Activated CD4-positive, alpha-beta T cell treated with anti-CD3 and anti-CD28 coated beads for 36 hours (primary cell): Measurements from ENCODE around the gene TPH1. TPM values are rescaled to one million over a fixed set of nuclear protein-coding genes. Genes with fewer than 3 reads are reported as not detected.

ENCODE experiments used
- ATAC-seq: fragments of 200-7000 bp; cut with Tn5 transposase; one replicate; pipeline ENCODE4 v1.10.0; 2021; ENCODE audit warnings: mild to moderate bottlenecking, moderate library complexity
- CTCF ChIA-PET: fragments of 350-600 bp; sonication (Branson Sonifier 250); formaldehyde crosslinking; loops from one replicate; lab custom pipeline; 2021; ENCODE audit warnings: antibody characterized with exemption; lab: Charles Lee
- POLR2A ChIA-PET: fragments of 350-600 bp; sonication (Branson Sonifier 250); formaldehyde crosslinking; loops from one replicate; lab custom pipeline; 2021; ENCODE audit warnings: antibody characterized with exemption, inconsistent platforms; lab: Charles Lee
- DNase-seq: peaks from one replicate; pipeline ENCODE4 v3.0.0-alpha.2; 2020
- H3K27ac Mint-ChIP-seq: one replicate; pipeline ENCODE4 v1.8.0; 2021; ENCODE audit warnings: mixed read lengths
- H3K27me3 Mint-ChIP-seq: one replicate; pipeline ENCODE4 v1.8.0; 2021; ENCODE audit warnings: mixed read lengths
- H3K36me3 Mint-ChIP-seq: one replicate; pipeline ENCODE4 v1.8.0; 2021; ENCODE audit warnings: low read depth, mixed read lengths
- H3K4me1 Mint-ChIP-seq: one replicate; pipeline ENCODE4 v1.8.0; 2021; ENCODE audit warnings: mixed read lengths
- H3K4me3 Mint-ChIP-seq: one replicate; pipeline ENCODE4 v1.8.0; 2021; ENCODE audit warnings: mild to moderate bottlenecking, moderate library complexity, mixed read lengths
- H3K9me3 Mint-ChIP-seq: one replicate; pipeline ENCODE4 v1.8.0; 2021; ENCODE audit warnings: low read depth, mixed read lengths
- intact Hi-C, 2 experiments: fragments of 100-400 bp; cut with DNase I in 1 of 2; cut with micrococcal nuclease in 1 of 2; formaldehyde crosslinking; loops; one replicate each; pipeline versions ENCODE4 v1.14.2 to v1.15.1; 2022 to 2024; cut with DNase I, micrococcal nuclease
- total RNA-seq, 2 experiments: library from RNA; stranded (reverse); gene quantifications; one replicate each; pipeline ENCODE4 v1.2.3, GENCODE V29; 2021

TPH1 gene
- total RNA-seq, 2 experiments from 2014 or later = 0.18 to 0.23 TPM

- Mint-ChIP-seq H3K4me3 (no peak overlapping the region), H3K27ac (no peak overlapping the region), H3K9me3 (no peaks in the 10 kb centered on the region), H3K4me1 (no peaks in the 10 kb centered on the region), H3K36me3 (peaks cover 2% of the 10 kb centered on the region), H3K27me3 (no peaks in the 10 kb centered on the region)
- no peak for ATAC-seq
- POLR2A ChIA-PET = no interaction called here
- DNase-seq = no peak
- intact Hi-C loops = no loop called here
- CTCF ChIA-PET = interaction anchor here (0.6 kb wide), 1 partner anchor 199 kb away, joined by 3 read pairs; the partner anchor contains the start of gene SAA1
Measured at GRCh38 chr11:18066626-18067025, 20.6 kb upstream of the TPH1 start.

DNA sequence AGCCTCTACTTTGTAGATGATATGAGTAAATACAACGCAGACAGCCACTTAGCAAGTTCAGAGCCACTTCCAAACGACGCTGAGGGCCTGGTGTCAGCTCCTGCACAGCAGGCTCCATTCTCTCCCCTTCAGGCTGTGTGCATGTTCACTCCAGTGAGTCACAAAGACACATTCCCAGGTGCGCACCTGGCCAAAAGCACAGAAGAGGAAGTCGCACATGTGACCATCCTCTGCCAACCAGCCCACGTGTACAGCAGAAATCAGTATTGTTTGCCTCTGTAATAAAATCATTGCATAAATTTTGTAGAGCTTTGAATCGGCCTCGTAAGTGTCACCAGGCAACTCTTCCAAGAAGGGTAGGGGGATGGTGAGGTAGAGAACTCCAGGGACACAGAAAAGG is 19.5 kb upstream of the TPH1 start:
- intact Hi-C loops = no loop called here
- Mint-ChIP-seq H3K27me3 (no peaks in the 10 kb centered on the region), H3K36me3 (peaks cover 2% of the 10 kb centered on the region), H3K9me3 (no peaks in the 10 kb centered on the region), H3K27ac (no peak overlapping the region), H3K4me1 (no peaks in the 10 kb centered on the region), H3K4me3 (no peak overlapping the region)
- ATAC-seq (no peak), DNase-seq (no peak)
- POLR2A ChIA-PET = no interaction called here
- CTCF ChIA-PET = no interaction called here

GRCh38 chr11:18064450-18065054 is 18.5 kb upstream of the TPH1 start:
- DNase-seq (no peak), ATAC-seq (no peak)
- Mint-ChIP-seq H3K36me3 (peaks cover 2% of the 10 kb centered on the region), H3K27ac (no peak overlapping the region), H3K4me1 (no peaks in the 10 kb centered on the region), H3K27me3 (no peaks in the 10 kb centered on the region), H3K4me3 (no peak overlapping the region), H3K9me3 (no peaks in the 10 kb centered on the region)
- ChIA-PET CTCF (no interaction called here), POLR2A (no interaction called here)
- intact Hi-C loops = no loop called here

DNA sequence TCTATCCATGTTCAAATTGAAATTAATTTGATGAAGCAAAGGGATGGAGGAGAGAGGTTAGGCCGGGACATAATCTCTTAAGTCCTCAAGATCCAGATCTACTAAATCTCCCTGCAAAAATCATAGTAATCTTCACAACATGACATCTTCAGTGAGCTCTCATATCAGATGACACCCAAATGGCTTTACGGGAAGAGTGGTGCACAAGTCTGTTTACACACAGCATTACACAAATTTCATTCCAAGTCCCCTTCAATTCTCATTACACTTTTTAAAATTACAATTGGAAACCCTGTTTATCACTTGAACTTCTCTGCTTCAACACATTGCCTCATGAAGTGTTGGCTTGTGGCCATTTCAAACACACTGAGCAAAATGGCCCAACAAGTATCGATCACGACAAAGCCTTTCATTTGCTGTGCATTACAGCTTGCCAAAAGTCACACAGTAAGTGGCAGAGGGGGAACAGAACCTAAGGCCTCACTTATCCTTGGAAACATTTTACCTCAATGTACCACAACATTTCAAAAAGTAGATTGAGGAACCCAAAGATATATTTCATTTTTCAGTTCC is 17.9 kb upstream of the TPH1 start:
- POLR2A ChIA-PET = no interaction called here

DNA sequence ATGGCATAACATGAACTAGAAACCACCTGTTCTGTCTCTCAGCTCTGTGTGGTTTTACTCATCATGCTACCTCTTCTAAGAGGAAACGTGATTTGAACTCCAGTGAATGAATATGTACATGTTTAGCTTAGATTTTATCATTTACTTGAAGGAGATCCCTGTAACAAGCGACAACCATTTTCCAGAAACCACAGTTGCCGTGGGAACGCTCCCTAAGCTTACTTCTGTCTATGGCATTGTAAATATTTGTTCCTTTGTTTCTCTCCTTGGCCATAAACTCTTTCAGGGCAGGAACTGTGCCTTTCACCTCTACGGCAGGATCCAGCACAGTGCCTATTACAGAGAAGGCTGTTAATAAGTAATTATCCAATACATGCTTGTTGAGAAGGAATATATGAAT is 17.1 kb upstream of the TPH1 start:
- intact Hi-C loops = no loop called here
- CTCF ChIA-PET = interaction anchor here (1.0 kb wide), 1 partner anchor 52 kb away, joined by 3 read pairs; no protein-coding TSS in a partner anchor
- H3K36me3 Mint-ChIP-seq = no peaks in the 10 kb centered on the region
- H3K9me3 Mint-ChIP-seq = no peaks in the 10 kb centered on the region
- ATAC-seq (no peak), DNase-seq (no peak)
- H3K4me1 Mint-ChIP-seq = no peaks in the 10 kb centered on the region
- POLR2A ChIA-PET = no interaction called here
- no peaks in the 10 kb centered on the region for H3K27me3 Mint-ChIP-seq
- no peak overlapping the region for H3K27ac Mint-ChIP-seq
- no peak overlapping the region for H3K4me3 Mint-ChIP-seq

More for the DNA sequence above, 17.9 kb upstream of the TPH1 start:
- ATAC-seq (no peak), DNase-seq (no peak)
- H3K4me3 Mint-ChIP-seq = no peak overlapping the region
- H3K9me3 Mint-ChIP-seq = no peaks in the 10 kb centered on the region
- no peak overlapping the region for H3K27ac Mint-ChIP-seq
- H3K27me3 Mint-ChIP-seq = no peaks in the 10 kb centered on the region
- CTCF ChIA-PET = no interaction called here
- no peaks in the 10 kb centered on the region for H3K4me1 Mint-ChIP-seq
- H3K36me3 Mint-ChIP-seq = peaks cover under 1% of the 10 kb centered on the region
- intact Hi-C loops = no loop called here

GRCh38 chr11:18061351-18061750 is 15.3 kb upstream of the TPH1 start:
- ATAC-seq = no peak
- Mint-ChIP-seq H3K4me3 (no peak overlapping the region), H3K27ac (no peak overlapping the region), H3K9me3 (no peaks in the 10 kb centered on the region), H3K4me1 (no peaks in the 10 kb centered on the region), H3K36me3 (no peaks in the 10 kb centered on the region), H3K27me3 (no peaks in the 10 kb centered on the region)
- intact Hi-C loops = no loop called here
- POLR2A ChIA-PET = no interaction called here
- CTCF ChIA-PET = no interaction called here
- DNase-seq = no peak

GRCh38 chr11:18056561-18057181 is 10.6 kb upstream of the TPH1 start:
- ATAC-seq (no peak), DNase-seq (no peak)
- intact Hi-C loops = no loop called here
- ChIA-PET POLR2A (no interaction called here), CTCF (interaction anchor here (0.9 kb wide), 1 partner anchor 35 kb away, joined by 4 read pairs; no protein-coding TSS in a partner anchor)
- Mint-ChIP-seq H3K4me1 (no peaks in the 10 kb centered on the region), H3K27ac (no peak overlapping the region), H3K36me3 (no peaks in the 10 kb centered on the region), H3K9me3 (no peaks in the 10 kb centered on the region), H3K4me3 (no peak overlapping the region), H3K27me3 (no peaks in the 10 kb centered on the region)

- intact Hi-C loops = no loop called here
- no peaks in the 10 kb centered on the region for H3K9me3 Mint-ChIP-seq
- H3K4me3 Mint-ChIP-seq = no peak overlapping the region
- no peaks in the 10 kb centered on the region for H3K27me3 Mint-ChIP-seq
- CTCF ChIA-PET = no interaction called here
- H3K36me3 Mint-ChIP-seq = no peaks in the 10 kb centered on the region
- H3K4me1 Mint-ChIP-seq = no peaks in the 10 kb centered on the region
- POLR2A ChIA-PET = no interaction called here
- H3K27ac Mint-ChIP-seq = no peak overlapping the region
- no peak for DNase-seq
- peak; percentile 53 for ATAC-seq
Measured at GRCh38 chr11:18054511-18055103, 8.5 kb upstream of the TPH1 start.

- H3K27ac Mint-ChIP-seq = no peak overlapping the region
- H3K9me3 Mint-ChIP-seq = peaks cover 2% of the 10 kb centered on the region
- DNase-seq (no peak), ATAC-seq (no peak)
- ChIA-PET POLR2A (no interaction called here), CTCF (no interaction called here)
- peaks cover 24% of the 10 kb centered on the region for H3K27me3 Mint-ChIP-seq
- intact Hi-C loops = no loop called here
- H3K4me1 Mint-ChIP-seq = no peaks in the 10 kb centered on the region
- no peak overlapping the region for H3K4me3 Mint-ChIP-seq
- H3K36me3 Mint-ChIP-seq = peaks cover 1% of the 10 kb centered on the region
Measured at GRCh38 chr11:18050848-18051247, 4.8 kb upstream of the TPH1 start.

DNA sequence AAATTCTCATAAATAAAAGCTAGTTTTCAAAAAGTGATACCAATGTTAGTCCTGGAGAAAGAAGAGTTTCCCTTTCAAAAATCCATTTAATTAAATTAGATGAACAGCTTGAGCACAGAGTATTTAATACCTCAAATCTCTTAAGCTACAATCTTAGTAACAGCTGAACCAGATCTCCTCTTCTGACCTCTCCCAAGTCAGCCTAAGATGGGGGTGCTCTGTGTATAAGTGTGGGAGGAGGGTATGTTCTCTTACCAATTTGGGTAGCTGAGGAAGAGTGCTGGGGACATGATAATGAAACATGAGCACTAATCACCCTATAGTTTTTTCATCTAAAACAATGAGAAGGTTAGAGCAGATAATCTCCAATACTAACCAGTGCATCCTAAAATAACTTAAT is 9.6 kb downstream of the TPH1 start:
- Mint-ChIP-seq H3K9me3 (no peaks in the 10 kb centered on the region), H3K4me3 (no peak overlapping the region), H3K36me3 (no peaks in the 10 kb centered on the region), H3K4me1 (no peaks in the 10 kb centered on the region), H3K27ac (no peak overlapping the region), H3K27me3 (no peaks in the 10 kb centered on the region)
- ChIA-PET POLR2A (no interaction called here), CTCF (interaction anchor here (0.8 kb wide), 1 partner anchor 61 kb away, joined by 3 read pairs; no protein-coding TSS in a partner anchor)
- DNase-seq (no peak), ATAC-seq (no peak)
- intact Hi-C loops = no loop called here

DNA sequence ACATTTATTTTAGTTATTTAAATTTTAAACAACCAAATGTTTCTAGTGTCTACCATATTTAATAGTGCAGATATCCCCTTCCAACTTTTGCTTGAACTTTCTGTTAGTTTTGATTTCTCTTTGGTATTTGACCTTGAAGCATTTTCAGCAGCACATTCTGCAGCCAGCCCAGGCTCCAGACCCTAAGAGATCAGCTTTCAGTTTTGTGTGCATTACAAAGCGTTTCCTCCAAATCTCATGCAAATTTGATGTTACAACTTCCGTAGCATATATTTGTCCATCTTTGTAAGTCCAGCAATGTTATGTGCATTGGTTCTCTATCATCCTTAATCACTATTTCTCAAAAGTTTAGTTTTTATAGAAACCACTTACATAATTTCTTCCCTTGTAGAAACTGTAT is 18.6 kb downstream of the TPH1 start:
- DNase-seq (no peak), ATAC-seq (no peak)
- H3K4me1 Mint-ChIP-seq = no peaks in the 10 kb centered on the region
- ChIA-PET CTCF (no interaction called here), POLR2A (no interaction called here)
- intact Hi-C loops = no loop called here
- H3K9me3 Mint-ChIP-seq = no peaks in the 10 kb centered on the region
- H3K4me3 Mint-ChIP-seq = no peak overlapping the region
- H3K36me3 Mint-ChIP-seq = no peaks in the 10 kb centered on the region
- H3K27ac Mint-ChIP-seq = no peak overlapping the region
- H3K27me3 Mint-ChIP-seq = no peaks in the 10 kb centered on the region

DNA sequence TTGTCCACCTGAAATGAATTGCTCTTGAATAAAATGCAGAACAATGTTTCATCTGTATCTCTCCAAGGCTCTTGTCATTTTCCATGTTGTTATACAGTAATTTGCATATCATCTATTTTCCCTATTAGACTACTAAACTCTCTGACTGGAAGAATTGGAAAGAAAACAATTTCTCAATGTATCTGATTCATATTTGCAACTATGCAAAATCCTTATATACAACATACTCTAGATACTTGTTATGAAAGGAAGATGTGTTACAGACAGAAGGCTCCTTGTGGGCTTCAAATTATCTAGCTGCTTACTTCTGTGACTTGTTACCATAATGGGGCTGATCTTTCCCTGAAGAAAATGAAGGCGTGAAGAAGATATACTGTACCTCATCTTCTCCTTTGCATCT is 23.6 kb downstream of the TPH1 start:
- CTCF ChIA-PET = interaction anchor here (0.8 kb wide), 1 partner anchor 34 kb away, joined by 4 read pairs; no protein-coding TSS in a partner anchor
- no peaks in the 10 kb centered on the region for H3K4me1 Mint-ChIP-seq
- no peak overlapping the region for H3K4me3 Mint-ChIP-seq
- H3K27me3 Mint-ChIP-seq = no peaks in the 10 kb centered on the region
- no peak overlapping the region for H3K27ac Mint-ChIP-seq
- no peak for ATAC-seq
- no peak for DNase-seq
- no peaks in the 10 kb centered on the region for H3K9me3 Mint-ChIP-seq
- intact Hi-C loops = no loop called here
- H3K36me3 Mint-ChIP-seq = no peaks in the 10 kb centered on the region
- POLR2A ChIA-PET = no interaction called here
